Measurements from ENCODE around the gene CEP350. TPM values are rescaled to one million over a fixed set of nuclear protein-coding genes. Genes with fewer than 3 reads are reported as not detected.

Gene CEP350
- total RNA-seq, 1 experiment from 2014 or later, result 17.5 TPM

DNA sequence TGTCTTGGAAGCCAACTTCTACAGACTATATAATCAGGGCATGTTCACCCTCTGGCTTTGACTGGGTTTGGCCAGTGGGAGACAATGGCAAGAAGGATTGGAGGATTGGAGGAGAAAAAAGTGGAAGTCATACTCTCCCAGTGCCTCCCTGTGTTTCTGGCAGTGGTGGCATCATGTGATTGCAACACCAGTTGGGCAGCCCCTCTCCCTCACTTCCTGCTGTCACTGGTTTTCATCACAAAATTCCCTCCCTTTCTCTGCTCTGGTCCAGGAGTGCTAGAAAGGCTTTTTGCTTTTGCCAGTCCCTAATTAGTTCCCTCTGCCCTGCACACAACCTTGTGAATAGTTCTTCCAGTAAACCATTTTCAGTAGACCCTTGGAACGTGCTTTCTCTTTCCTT is 196.4 kb downstream of the CEP350 start:
- no peaks in the 10 kb centered on the region for H3K9me3 ChIP-seq
- H3K4me3 ChIP-seq, result no peak overlapping the region
- no peaks in the 10 kb centered on the region for H3K36me3 ChIP-seq
- H3K27me3 ChIP-seq, result no peaks in the 10 kb centered on the region
- DNase-seq, result peak; percentile 78

DNA sequence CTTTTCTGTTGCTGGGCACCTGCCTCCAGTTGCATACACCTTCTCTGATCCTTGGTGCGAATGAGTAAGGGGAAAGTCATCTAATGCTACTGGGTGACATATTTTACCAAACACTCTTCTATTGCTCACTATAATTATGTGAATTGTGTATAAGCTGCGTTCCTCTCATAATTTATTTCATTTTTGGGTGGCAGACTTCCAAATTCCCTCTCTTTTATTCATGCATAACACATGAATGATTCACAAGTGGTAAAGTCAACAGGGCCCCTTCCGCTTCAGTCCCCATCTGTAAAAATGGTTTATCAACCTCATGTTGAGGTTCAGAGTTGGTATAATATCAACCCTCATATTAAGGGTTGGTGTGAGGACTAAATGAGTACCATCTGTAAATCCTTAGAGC is 196.9 kb downstream of the CEP350 start:
- Histone ChIP-seq H3K4me3 (no peak overlapping the region), H3K36me3 (no peaks in the 10 kb centered on the region), H3K9me3 (no peaks in the 10 kb centered on the region), H3K27me3 (no peaks in the 10 kb centered on the region)
- DNase-seq, result peak; percentile 50

DNA sequence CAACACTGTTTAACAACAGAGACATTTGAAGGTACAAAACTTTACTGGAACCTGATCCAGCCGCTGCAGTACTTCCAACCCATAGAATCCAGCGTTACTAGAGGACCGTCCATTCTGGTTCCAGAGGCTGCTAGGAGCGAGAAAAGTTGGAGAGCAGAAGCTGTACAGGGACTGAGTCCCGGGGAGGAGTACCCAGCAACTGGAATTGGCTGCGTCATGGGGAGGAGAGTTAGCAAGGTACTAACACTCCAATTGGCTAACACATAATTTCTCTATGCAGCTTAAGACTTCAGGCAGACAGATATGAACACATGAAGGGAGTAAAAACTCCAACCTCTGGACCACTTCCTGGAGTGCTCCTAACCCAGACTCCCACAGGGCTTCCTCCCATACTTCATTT is 198.0 kb downstream of the CEP350 start:
- Histone ChIP-seq H3K9me3 (no peaks in the 10 kb centered on the region), H3K4me3 (no peak overlapping the region)

DNA sequence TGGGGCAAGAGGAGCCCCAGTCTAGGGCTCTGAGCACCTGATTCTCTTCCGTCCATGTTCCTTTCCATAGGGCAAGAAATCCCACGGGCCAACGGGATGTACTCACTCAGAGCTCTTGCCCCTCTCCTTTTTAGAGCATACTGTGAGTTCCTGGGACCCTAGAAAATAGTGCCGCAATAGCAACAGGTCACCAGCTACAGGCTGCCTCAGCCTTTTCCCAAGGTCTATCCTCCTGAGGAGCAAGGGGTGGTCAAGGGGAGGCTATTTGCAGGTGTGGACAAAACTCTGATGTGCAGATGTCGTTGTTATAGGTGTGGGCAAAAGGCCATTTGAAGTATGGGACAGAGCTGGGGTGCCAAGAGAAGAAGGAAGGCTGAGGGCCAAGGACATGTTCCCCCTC is 198.4 kb downstream of the CEP350 start:
- no peak overlapping the region for H3K4me3 ChIP-seq
- no peaks in the 10 kb centered on the region for H3K27me3 ChIP-seq
- peaks cover 3% of the 10 kb centered on the region; the same call in 1 of the 2 replicates for H3K36me3 ChIP-seq
- DNase-seq, result no peak
- no peaks in the 10 kb centered on the region for H3K9me3 ChIP-seq

More for the DNA sequence above, 198.0 kb downstream of the CEP350 start:
- Histone ChIP-seq H3K27me3 (no peaks in the 10 kb centered on the region), H3K36me3 (no peaks in the 10 kb centered on the region; the same call in 1 of the 2 replicates)
- DNase-seq, result no peak

DNA sequence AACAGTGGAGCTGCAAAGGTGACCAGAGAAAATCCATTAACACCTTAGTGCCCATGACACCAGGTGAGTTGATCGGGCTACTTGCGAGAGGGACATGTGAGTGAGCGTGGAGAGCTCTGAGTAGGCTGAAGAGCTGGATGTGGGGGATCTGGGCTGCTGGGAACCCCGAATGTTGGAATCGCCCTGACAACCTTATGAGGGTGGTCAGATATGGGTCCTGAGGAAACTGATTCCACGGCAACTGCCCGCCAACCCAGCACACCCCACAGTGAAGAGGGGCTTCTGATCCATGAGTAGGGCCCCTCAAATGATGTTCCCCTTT is 199.4 kb downstream of the CEP350 start:
- H3K27me3 ChIP-seq, result no peaks in the 10 kb centered on the region
- no peaks in the 10 kb centered on the region for H3K9me3 ChIP-seq
- peaks cover 9% of the 10 kb centered on the region; the same call in 1 of the 2 replicates for H3K36me3 ChIP-seq
- H3K4me3 ChIP-seq, result peak overlapping the region; percentile 82
- no peak for DNase-seq

DNA sequence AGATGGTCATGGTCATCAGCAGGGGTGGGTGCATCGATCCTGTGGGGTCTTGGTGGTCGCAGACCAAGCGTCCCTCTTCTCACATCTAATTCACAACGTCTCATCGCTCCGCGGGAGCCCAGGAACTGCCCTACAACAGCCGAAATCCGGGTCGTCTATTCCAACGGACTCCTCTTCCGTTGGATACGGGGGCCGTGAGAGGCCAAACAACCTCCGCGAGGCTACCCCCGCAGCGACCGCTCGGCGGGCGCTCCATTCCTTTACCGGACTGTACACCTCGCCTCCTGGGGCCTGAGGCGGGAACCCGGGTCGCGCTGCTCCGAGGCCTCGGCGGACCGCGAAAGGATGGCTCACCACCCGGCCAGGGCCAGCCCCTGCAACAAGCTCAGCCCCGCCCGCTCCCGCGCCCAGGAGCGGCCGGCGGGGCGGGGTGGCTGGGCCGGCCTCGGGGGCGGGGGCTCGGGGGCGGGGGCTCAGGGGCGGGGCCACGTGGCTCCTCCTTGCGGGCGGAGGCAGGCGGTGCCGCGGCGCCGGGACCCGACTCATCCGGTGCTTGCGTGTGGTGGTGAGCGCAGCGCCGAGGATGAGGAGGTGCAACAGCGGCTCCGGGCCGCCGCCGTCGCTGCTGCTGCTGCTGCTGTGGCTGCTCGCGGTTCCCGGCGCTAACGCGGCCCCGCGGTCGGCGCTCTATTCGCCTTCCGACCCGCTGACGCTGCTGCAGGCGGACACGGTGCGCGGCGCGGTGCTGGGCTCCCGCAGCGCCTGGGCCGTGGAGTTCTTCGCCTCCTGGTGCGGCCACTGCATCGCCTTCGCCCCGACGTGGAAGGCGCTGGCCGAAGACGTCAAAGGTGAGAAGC is 199.9 kb downstream of the CEP350 start, which contains the start of gene QSOX1:
Gene QSOX1, plus strand, starts transcription at position 545 of the 857 bp plus-strand sequence. Its CDS starts 39 bp downstream, at position 584.
- H3K27me3 ChIP-seq, result no peaks in the 10 kb centered on the region
- DNase-seq, result peak; percentile 92
- H3K36me3 ChIP-seq, result peaks cover 12% of the 10 kb centered on the region; the same call in 1 of the 2 replicates
- peak within 1 kb of the TSS; percentile 82 for H3K4me3 ChIP-seq
- H3K9me3 ChIP-seq, result no peaks in the 10 kb centered on the region

DNA sequence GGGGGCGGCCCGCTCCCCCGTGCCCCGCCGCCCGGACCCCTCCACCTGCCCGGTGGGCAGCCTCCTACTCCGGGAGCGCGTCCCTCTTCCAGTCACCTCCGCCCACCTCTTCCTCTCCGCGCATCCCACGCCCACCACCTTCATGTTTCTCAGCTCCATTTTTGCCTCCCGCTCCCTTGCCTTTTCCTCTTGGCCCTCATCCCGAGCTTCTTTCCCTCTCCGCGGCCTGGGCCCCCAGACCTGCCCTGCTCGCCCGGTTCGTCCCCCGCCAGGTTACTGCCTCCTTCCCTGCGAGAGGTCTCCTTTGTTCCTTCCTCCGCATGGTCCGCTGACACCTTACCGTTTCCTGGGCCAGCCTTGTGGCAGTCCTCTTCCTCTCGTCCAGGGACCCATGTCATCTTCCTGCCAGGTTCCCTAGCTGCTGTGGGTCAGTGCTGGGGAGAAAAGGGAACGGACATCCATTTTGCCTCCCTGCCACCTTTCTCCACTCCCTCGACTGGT is 200.6 kb downstream of the CEP350 start:
- no peak for DNase-seq
- Histone ChIP-seq H3K9me3 (no peaks in the 10 kb centered on the region), H3K36me3 (peaks cover 12% of the 10 kb centered on the region; the same call in 1 of the 2 replicates), H3K4me3 (peak overlapping the region; percentile 82), H3K27me3 (no peaks in the 10 kb centered on the region)

DNA sequence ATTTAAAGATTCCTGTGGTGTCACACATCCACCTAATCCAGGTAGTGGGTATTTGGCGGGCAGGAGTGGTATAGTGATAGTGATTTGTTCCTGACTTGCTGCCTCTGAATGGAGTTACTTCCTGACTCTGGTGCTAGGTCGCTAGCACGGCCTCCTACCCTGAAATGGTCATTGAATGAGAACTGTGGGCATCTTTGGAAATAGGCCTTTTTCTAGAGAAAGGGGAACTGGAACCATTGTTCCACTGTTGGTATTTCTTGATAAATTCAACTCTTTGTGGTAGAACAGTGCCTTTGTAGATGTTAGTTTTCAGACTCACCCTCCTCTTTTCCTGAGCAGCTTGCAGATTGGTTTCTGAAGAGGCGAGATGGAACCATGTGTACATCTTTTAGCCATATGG is 201.6 kb downstream of the CEP350 start:
- DNase-seq, result no peak
- Histone ChIP-seq H3K27me3 (no peaks in the 10 kb centered on the region), H3K36me3 (peaks cover 12% of the 10 kb centered on the region), H3K9me3 (no peaks in the 10 kb centered on the region), H3K4me3 (peak overlapping the region; percentile 82)

DNA sequence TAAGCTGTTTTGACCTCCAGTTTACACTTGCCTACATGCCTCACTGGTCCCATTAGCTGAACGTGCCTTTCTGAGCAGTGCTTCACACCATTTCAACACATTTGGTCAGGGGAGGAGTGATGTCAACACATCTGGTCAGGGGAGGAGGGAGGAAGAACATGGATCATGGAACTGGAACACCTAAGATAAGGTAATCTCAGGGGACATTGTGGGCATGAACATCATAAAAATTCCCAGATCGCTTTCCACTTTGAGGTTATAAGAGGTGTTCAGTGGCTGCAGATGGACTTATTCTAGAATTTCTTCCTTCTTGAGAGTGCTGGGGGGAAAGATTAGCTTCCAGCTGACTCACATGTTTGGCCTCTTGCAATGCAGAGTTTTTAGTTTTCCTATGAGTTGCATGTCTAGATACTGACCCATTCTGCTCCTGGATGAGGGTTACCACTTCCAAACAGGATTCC is 202.1 kb downstream of the CEP350 start:
- peak; percentile 36 for DNase-seq
- peak overlapping the region; percentile 82 for H3K4me3 ChIP-seq
- H3K36me3 ChIP-seq, result peaks cover 12% of the 10 kb centered on the region
- H3K27me3 ChIP-seq, result no peaks in the 10 kb centered on the region
- H3K9me3 ChIP-seq, result no peaks in the 10 kb centered on the region

DNA sequence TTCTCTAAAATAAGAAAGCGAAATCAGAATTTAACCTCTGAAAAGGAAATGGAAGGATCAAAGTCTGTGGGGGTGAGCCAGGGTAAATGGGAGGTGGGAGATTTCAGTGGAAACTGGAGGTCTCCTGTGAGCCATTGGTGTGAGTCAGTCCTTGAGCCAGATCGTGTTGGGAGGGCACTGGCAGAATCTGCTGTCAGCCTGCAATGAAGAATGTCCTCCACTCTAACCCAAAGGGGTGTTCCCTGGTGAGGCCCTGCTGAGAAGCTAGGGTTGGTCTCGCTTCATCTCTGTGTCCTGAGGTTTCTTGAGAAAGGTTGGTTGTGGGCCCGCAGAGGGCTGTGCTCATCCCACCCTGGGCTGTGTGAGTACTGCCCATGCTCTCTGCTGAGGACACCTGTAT is 202.5 kb downstream of the CEP350 start:
- no peaks in the 10 kb centered on the region for H3K9me3 ChIP-seq
- H3K4me3 ChIP-seq, result peak overlapping the region; percentile 82
- DNase-seq, result peak; percentile 60
- H3K27me3 ChIP-seq, result no peaks in the 10 kb centered on the region
- peaks cover 12% of the 10 kb centered on the region for H3K36me3 ChIP-seq

DNA sequence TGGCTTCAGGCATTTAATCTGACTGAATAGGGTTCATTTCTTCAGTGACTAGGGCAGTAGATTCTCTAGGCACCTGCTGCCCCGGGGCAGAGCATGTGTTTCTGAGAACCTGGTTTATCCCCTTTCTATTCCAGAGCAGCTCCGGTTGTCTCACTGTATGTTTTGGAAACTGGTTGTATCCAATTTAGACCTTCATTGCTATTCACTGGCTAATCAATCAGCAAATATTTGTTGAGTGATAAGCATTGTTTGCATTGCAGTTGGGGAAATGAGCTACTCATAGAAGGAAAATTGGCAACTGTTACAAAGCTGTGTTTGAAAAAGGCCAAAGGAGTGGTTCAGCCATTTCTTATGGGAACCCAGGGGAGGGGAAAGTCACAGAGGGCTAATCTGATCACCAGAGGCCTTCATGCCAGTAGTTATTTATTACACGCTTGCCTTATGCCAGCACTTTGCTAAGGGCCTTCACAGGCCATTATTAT is 203.0 kb downstream of the CEP350 start:
- H3K9me3 ChIP-seq, result no peaks in the 10 kb centered on the region
- no peaks in the 10 kb centered on the region for H3K27me3 ChIP-seq
- peaks cover 12% of the 10 kb centered on the region for H3K36me3 ChIP-seq
- no peak for DNase-seq
- peak overlapping the region; percentile 3; the same call in 1 of the 2 replicates for H3K4me3 ChIP-seq

DNA sequence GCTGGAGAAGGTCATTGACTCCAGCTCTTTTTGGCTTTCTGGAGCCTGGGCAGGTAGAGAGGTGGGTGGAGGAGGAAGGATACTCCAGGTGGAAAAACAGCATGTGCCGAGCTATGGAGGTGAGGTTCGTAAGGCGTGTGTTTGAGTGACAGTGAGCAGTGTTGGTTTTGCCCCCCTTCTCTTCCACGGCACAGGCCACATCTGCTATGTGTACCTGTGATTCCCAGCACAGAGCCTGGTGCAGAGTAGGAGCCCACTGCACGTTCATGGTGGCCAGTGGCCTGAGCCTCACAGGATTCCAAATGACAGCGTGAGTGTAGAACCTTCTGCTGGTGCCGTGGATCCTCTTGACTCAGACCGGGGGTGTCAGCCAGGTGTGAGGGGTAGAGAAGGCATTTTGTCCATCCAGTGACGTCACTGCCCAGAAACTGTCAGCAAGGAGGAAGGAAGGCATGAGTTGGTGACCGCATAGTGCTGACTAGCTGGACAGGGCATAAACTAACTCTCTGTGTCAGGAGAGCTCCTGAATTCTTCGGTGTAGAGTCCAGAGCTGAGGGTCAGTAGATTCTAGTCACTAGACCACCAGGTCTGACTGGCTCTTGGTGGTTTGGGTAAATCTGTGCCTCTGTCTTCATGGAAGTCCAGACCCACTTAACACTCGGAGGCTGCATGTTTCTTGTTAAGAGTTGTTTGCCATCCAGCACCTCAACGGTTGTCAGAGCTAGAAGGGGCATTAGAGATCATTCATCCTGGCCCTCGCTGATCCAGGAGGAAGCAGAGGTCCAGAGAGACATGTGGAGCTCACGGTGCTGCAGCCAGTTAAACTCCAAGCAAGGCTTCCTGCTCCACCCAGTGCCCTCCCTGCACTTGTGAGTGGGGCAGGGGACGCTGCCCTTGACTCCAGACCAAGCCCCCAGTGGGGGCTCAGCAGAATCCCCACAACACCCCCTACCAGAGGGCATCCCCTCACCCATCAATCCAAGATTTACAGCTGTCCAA is 203.8 kb downstream of the CEP350 start:
- Histone ChIP-seq H3K27me3 (no peaks in the 10 kb centered on the region), H3K36me3 (peaks cover 12% of the 10 kb centered on the region), H3K4me3 (no peak overlapping the region), H3K9me3 (no peaks in the 10 kb centered on the region)
- no peak for DNase-seq

DNA sequence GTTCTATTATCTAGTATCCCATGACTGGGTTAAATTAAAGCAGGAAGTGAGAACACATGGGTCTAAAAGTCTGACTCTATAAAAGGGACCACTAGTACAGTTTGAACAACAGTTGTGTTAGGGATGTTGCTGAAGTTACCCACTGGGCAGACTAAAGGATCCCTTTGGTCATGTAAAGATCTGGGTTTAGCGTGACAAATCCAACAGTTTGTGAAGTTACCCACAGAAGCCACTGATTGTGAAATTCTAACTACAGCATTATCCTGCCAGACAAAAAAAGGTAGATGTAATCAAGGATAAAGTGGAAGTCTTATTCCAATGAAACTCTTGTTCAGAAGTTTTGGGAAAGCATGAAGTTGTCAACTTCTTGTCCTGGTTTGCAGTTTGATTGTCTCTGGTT is 205.7 kb downstream of the CEP350 start:
- Histone ChIP-seq H3K4me3 (no peak overlapping the region), H3K36me3 (peaks cover 17% of the 10 kb centered on the region), H3K9me3 (no peaks in the 10 kb centered on the region), H3K27me3 (no peaks in the 10 kb centered on the region)
- DNase-seq, result no peak

DNA sequence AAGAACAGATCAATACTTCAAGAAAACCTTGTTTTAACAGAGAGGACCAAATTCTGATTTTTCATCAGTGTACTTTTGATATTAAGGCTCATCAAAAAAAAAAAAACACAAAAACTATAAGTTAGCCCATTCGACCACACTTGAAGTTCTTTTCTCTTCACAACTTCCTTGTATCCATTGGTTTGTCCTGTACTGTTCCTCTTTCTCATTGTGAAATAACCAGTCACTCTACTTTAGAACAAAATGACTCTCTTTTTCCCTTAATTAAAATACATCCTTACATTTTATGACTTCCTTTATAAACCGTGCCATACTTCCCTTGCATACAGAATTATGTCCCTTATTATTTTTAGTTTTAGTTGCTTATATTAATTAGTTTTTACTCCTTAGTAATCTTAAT is 208.4 kb downstream of the CEP350 start:
- no peak for DNase-seq
- no peaks in the 10 kb centered on the region for H3K9me3 ChIP-seq
- H3K27me3 ChIP-seq, result no peaks in the 10 kb centered on the region
- no peak overlapping the region for H3K4me3 ChIP-seq
- H3K36me3 ChIP-seq, result peaks cover 35% of the 10 kb centered on the region
